Measurements from ENCODE around the gene ACOT8. TPM values are rescaled to one million over a fixed set of nuclear protein-coding genes. Genes with fewer than 3 reads are reported as not detected.

ACOT8 gene
- total RNA-seq, 1 donor from 2014 or later, result 50.6 TPM

DNA sequence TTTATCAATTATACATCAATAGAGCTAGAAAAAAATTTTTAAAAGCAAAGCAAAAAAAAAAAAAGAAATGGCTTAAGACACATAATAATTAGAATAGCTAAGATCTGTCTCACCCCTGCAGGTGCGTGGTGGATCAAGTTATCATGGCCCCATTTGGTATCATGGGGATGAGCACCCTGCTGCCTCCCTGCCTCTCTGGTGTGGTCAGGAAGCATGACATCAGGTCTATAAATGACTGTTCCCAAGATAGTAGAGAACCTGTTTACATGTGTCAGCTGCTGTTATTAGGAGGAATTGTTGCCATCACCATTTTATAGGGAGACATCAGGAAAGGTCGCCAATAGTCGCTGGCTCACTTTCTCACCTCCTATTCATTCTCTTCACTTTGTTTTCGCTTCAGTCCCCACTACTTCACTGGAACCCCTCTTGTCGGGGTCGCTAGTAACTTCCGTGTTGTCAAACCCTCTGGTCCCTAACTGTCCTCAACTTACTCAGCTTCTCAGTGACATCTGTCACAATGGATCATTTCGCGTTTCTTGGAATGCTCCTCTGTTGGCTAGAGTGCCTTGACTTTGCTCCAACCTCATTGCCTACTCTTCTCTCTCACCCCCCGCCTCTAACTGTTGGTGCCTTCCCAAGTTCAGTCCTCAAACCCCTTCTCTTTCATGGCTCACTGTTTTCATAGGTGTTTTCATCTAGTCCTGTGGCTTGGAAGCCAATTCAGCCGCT lies 60.7 kb downstream of the ACOT8 start:
- no peaks in the 10 kb centered on the region for H3K27me3 ChIP-seq
- no peaks in the 10 kb centered on the region for H3K9me3 ChIP-seq
- TF ChIP-seq POLR2AphosphoS5 (IDR thresholded peaks at IDR 0.05; ENCODE audit: insufficient read depth in 1 of 2, low read depth in 1 of 2) (no peak), POLR2A (IDR thresholded peaks at IDR 0.05) (no peak)
- TF ChIP-seq, protein P1, sequence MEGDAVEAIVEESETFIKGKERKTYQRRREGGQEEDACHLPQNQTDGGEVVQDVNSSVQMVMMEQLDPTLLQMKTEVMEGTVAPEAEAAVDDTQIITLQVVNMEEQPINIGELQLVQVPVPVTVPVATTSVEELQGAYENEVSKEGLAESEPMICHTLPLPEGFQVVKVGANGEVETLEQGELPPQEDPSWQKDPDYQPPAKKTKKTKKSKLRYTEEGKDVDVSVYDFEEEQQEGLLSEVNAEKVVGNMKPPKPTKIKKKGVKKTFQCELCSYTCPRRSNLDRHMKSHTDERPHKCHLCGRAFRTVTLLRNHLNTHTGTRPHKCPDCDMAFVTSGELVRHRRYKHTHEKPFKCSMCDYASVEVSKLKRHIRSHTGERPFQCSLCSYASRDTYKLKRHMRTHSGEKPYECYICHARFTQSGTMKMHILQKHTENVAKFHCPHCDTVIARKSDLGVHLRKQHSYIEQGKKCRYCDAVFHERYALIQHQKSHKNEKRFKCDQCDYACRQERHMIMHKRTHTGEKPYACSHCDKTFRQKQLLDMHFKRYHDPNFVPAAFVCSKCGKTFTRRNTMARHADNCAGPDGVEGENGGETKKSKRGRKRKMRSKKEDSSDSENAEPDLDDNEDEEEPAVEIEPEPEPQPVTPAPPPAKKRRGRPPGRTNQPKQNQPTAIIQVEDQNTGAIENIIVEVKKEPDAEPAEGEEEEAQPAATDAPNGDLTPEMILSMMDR (IDR thresholded peaks at IDR 0.05), result no peak
- H3K36me3 ChIP-seq, result peaks cover 0 to 40% of the 10 kb centered on the region in 2 donors
- intact Hi-C loops (cut with DNase I), result no loop called here
- H3K4me1 ChIP-seq, result peaks cover 24% of the 10 kb centered on the region
- DNase-seq (ENCODE audit: extremely low spot score in 2 of 2), result no peak
- H3K4me3 ChIP-seq, result no peak overlapping the region
- H3K27ac ChIP-seq, result no peak overlapping the region

DNA sequence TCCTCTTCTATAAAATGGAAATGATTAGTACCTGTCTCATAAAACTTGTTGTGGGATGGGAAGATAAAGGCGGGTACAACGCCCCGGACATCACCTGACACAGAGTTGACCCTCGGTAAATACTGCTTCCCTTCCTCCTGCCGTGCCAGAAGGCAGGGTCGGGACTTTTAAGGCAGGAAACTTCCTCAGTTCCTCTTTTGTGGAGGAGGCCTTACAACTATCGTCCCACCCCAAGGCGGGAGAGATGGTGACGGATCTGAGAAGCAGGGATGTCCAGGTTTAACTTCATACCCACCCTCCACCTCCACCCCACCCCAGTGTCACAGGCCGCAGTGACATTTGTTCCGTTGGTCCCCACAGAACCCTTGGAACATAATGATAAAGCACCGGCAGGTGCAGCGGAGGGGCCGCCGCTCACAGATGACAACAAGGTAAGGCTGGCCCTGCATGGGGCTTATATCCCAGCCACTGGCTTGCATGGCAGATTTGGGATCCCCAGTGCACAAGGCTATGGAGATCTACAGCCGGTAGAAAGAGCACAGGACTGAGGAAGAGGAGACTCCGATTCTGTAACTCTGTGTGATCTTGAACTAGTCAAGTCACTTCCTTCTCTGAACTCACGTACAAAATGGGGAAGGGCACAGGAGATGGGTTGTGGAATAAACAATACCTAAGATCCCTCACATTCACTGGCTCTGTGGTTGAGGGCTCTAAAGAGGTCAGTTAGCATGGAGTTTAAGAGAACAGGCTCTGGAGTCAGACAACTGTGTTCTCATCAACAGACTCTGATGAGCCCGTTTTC lies 64.7 kb downstream of the ACOT8 start:
- TF ChIP-seq, protein P1 (IDR thresholded peaks at IDR 0.05), result no peak
- TF ChIP-seq POLR2AphosphoS5 (IDR thresholded peaks at IDR 0.05; ENCODE audit: insufficient read depth in 1 of 2, low read depth in 1 of 2), result no peak
- no peak for TF ChIP-seq POLR2A (IDR thresholded peaks at IDR 0.05)

More for the DNA sequence above, 64.7 kb downstream of the ACOT8 start:
- H3K9me3 ChIP-seq, result no peaks in the 10 kb centered on the region
- H3K36me3 ChIP-seq, result peaks cover 0 to 32% of the 10 kb centered on the region in 2 donors
- H3K4me1 ChIP-seq, result peaks cover 20% of the 10 kb centered on the region
- intact Hi-C loops (cut with DNase I), result no loop called here
- no peaks in the 10 kb centered on the region for H3K27me3 ChIP-seq
- peak overlapping the region; percentile 88 for H3K27ac ChIP-seq
- no peak for DNase-seq (ENCODE audit: extremely low spot score in 2 of 2)
- peak overlapping the region; percentile 59 to 83 for H3K4me3 ChIP-seq

Other genes starting within 250 kb of the ACOT8 start
- gene WFDC10A, start 227.7 kb downstream of the ACOT8 start, total RNA-seq, result not detected
- not detected for gene WFDC9, start 226.1 kb downstream of the ACOT8 start, total RNA-seq
- gene WFDC11, start 187.2 kb downstream of the ACOT8 start, total RNA-seq, result not detected
- gene WFDC13, start 155.4 kb downstream of the ACOT8 start, total RNA-seq, result not detected
- gene WFDC10B, start 152.4 kb downstream of the ACOT8 start, total RNA-seq, result not detected
- not detected for gene SPINT4, start 135.0 kb downstream of the ACOT8 start, total RNA-seq
- gene WFDC3, start 65.5 kb downstream of the ACOT8 start, total RNA-seq, result not detected
- 33.6 TPM for gene DNTTIP1, start 65.4 kb downstream of the ACOT8 start, total RNA-seq
- 7.6 TPM for gene UBE2C, start 44.7 kb downstream of the ACOT8 start, total RNA-seq
- gene TNNC2, start 30.1 kb downstream of the ACOT8 start, total RNA-seq, result not detected
- 145 TPM for gene SNX21, start 23.6 kb downstream of the ACOT8 start, total RNA-seq
- gene ZSWIM3, start 222 bp upstream of the ACOT8 start, total RNA-seq, result 2.9 TPM
- 4.2 TPM for gene ZSWIM1, start 23.8 kb upstream of the ACOT8 start, total RNA-seq
- gene SPATA25, start 30.2 kb upstream of the ACOT8 start, total RNA-seq, result 7.1 TPM
- gene NEURL2, start 33.8 kb upstream of the ACOT8 start, total RNA-seq, result 15.2 TPM
- gene CTSA, start 33.9 kb upstream of the ACOT8 start, total RNA-seq, result 114 TPM
- 292 TPM for gene PLTP, start 54.8 kb upstream of the ACOT8 start, total RNA-seq
- gene PCIF1, start 77.3 kb upstream of the ACOT8 start, total RNA-seq, result 36.6 TPM
- 24.1 TPM for gene ZNF335, start 114.8 kb upstream of the ACOT8 start, total RNA-seq
- gene MMP9, start 151.5 kb upstream of the ACOT8 start, total RNA-seq, result 1.7 TPM
- not detected for gene SLC12A5, start 171.8 kb upstream of the ACOT8 start, total RNA-seq
- gene NCOA5, start 232.6 kb upstream of the ACOT8 start, total RNA-seq, result 33.9 TPM